HG02970 (cell line): Measurements from ENCODE around the gene CRACR2A.

Experiments used
- ATAC-seq: cut with Tn5 transposase; IDR thresholded peaks from one replicate; pipeline ENCODE4 v1.9.1; 2021; ENCODE audit warnings: mild to moderate bottlenecking, moderate library complexity, moderate number of reproducible peaks; ENCODE audit not compliant: unreplicated experiment, low FRiP score

Gene CRACR2A

DNA sequence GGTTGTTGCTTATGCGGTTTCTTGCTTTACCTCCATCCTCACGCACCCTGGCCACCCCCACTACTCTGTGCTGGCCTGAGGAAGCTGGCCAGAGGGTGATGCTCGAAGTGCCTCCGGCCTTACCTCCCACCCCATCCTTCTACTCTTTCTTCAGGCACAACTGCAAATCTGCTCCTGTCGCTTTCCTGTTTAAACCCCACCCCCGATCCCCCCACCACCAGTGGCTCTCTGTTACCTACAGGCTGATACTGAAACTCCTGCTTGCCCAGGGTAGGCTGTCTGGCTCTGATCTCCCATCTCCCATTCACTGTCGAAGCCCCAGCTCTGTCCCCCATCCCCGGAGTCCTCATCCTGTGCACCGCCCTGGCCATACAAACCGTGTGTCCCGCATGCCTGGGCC is 150.4 kb downstream of the CRACR2A start:
- ATAC-seq = no peak

DNA sequence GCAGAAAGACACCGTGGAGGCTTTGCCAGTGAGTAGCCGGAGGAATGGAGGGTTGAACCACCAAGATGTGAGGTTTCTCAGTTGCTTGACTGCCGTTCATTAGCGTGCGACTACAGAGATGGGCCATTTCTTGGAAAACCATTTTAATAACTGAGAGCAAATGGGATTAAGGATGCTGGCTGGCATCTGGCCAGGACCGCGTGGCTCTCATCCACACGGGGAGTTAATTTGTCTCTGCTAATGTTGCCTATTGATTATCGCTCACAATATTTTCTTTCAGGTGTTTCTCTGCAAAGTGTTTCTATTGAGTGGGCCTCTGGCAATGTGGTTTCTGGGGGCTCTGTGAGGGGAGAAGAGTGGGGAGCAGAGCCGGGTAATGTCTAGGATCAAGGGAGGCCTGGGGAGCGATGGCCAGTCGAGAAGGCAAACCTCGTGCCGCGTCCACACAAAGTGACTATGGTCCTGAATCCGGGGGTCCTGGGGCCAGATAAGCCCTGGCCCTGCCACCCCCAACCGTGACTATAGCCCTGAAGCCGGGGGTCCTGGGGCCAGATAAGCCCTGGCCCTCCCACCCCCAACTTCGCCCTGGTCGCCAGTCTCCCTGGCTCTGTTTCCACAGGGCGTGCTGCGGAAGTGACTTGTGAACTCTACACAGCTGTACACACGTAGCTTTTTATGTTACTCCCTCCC is 151.3 kb downstream of the CRACR2A start:
- ATAC-seq = no peak

DNA sequence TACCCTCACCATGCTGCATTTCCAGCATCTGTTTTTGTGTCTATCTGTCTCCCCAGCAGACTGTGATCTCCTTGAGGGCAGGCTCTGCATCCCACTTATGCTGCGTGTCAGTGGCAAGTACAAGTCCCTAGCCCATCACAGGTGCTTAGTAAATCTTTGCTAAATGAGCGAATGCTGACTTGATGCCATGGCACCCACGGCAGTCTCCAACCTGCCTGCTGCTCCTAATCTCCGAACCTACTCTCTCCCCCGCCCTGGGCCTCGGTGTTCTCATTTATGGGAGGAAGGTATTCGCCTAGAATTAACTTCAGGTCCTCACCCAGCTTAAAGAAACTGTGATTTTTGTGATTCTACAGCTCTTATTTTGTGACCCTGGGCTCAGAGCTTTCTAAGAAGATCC is 152.0 kb downstream of the CRACR2A start:
- no peak for ATAC-seq

- ATAC-seq = no peak
Observed at GRCh38 chr12:3600039-3600720, 152.7 kb downstream of the CRACR2A start.

- ATAC-seq = no peak
Observed at GRCh38 chr12:3598896-3599860, 153.7 kb downstream of the CRACR2A start.

- ATAC-seq = no peak
Observed at GRCh38 chr12:3597526-3598210, 155.2 kb downstream of the CRACR2A start.

DNA sequence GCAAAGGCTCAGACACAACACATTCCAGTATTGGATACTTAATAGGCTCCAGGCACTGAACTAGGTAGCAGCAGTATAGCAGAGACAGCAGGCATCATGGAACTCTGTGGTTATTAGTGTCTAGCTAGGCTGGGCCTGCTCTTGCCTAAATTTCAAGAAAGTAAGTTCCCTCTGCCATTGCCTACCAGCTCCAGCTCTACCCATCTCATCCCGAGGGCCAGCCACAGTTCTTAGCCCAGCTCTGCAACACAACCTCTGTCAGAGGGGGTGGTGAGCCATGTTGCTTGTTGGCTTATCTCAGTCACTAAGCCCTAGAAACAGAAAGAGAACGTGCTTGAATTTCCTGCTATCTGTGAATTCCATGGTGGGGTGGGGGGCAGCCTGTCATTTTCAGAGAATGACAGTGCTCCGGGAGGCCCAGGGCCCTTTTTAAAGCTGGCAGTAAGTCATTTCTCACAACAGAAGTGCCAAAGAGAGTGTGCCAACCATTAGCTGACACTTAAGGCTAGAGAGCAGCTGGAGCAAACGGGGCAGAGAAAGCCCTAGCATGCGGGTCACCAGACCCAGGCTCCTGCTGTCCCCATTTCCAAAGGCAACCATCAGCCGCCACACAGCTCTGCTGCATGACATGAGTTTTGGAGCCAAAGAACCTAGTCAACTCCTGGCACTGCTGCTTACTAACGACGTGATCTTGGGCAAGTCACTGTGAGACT is 156.1 kb downstream of the CRACR2A start:
- ATAC-seq = no peak

DNA sequence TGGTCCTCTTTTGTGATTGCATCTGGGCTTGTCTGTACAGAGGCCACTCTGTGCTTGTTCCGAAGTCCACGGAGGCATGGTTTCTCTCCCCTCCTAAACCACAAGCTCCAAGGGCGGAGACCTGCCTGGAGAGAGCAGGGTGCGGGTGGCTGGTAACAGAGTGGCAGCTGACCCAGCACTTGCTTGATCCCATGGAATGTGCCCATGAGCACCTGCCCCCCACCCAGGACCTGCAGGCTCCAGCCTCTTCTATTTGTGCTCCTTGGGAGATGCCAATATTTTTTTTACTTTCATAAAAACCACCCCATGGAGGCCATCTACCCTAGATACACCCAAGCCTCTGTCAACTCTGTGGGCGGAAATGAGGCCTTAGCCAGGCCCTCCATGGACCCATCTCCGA is 157.2 kb downstream of the CRACR2A start:
- ATAC-seq = no peak

DNA sequence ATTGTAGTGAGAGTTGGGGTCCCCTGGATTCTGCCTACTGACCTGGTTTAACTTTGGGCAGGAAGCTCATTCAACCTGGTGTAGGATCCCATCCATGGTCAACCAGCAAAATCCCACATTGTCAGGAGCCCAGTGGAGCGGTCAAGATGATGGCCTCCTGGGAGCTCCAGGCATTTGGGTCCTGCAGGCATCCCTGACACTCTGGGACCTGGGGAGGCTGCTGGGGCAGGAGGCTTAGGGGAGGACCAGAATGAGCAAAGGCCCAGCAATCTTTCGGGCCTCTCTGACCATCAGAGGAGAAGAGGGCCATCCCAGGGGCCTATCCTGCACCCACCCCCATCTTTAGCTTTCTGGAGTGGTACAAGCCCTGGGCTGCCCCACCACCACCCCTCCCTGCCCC is 157.9 kb downstream of the CRACR2A start:
- no peak for ATAC-seq

- ATAC-seq = no peak
Observed at GRCh38 chr12:3593906-3594483, 158.9 kb downstream of the CRACR2A start.

- ATAC-seq = no peak
Observed at GRCh38 chr12:3592856-3593625, 159.9 kb downstream of the CRACR2A start.

GRCh38 chr12:3589745-3590144 is 163.2 kb downstream of the CRACR2A start:
- ATAC-seq = no peak

DNA sequence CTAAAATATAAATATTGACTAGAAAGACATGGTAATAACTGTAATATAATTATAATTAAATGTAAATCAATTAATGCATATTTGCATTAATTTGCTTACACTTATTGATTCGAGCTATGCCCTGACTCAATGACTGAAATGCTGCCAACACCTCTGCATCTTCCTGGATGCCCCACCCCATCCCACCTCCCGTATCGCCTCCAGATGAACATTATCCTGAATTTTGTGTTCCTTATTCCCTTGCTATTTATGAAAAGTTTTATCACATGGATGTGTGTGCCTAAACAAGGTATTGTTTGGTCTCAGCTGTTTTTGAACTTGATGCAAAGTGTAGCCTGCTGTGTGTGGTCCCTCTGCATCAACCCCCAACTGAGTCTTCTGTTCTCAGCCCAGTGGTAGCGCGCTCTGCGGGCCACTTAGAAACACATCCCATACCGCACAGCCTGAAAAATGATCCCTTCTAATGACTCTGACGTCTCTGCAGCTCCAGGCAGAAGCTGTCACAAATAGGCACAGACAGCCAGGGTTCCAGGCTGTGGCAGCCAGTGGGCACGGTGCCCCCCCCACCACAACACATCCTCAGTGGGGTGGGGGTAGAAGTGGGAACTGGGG is 165.4 kb downstream of the CRACR2A start:
- no peak for ATAC-seq

DNA sequence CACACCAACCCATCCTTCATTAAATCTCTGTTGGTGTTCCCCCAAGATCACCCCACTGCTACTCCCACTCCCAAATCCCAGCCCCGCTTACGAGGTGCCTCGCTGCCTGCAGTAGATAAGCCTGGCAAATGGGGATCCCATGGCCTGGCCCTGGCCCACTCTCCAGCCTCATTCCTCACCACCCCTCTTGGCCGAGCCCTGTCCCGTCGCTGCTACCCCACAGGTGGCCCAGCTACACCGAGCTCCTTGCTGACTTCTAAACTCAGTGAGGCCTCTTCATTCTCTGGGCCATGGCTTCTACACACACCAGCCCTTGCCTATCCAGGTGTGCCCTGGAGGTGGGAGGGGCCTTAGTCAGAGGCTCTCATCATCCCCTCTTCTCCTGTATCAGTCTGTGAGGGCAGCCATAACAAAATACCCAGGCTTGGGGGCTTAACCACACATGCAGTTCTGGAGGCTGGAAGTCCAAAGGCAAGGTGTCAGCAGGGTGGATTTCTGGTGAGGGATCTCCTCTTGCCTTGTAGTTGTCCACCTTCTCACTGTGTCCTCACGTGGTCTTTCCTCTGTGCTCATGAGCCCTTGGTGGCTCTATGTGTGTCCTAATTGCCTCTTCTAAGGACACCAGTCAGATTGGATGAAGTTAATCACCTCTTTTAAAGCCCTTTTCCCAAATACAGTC is 169.1 kb downstream of the CRACR2A start:
- no peak for ATAC-seq

DNA sequence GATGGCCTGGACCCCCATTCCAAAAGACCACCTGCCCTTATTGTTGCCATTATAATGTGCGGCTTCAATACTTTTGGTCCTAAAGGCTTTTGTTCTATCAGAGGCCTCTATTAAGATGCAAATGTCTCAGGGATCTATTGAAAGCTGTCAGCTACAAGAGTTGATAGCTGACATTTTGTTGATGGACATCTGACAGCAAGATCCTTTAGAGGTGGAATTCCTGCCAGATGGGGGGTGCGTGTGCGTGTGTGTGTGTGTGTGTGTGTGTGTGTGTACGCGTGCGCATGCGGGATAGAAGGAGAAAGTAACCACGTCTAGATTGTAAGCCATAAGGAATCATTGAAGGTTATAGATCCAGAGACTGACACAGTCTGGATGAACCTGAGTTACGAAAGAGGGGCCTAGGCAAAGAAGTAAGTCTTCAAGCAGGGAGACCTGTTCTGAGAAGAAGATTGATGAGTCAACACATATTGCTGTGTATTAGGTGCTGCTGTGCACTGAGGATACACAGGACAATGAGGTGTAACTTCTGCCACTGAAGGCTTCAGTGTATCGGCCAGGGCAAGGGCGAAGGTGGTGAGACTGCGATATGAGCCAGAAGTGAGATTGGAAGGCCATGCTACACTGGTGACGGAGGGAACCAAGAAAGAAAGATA is 172.7 kb downstream of the CRACR2A start:
- no peak for ATAC-seq

DNA sequence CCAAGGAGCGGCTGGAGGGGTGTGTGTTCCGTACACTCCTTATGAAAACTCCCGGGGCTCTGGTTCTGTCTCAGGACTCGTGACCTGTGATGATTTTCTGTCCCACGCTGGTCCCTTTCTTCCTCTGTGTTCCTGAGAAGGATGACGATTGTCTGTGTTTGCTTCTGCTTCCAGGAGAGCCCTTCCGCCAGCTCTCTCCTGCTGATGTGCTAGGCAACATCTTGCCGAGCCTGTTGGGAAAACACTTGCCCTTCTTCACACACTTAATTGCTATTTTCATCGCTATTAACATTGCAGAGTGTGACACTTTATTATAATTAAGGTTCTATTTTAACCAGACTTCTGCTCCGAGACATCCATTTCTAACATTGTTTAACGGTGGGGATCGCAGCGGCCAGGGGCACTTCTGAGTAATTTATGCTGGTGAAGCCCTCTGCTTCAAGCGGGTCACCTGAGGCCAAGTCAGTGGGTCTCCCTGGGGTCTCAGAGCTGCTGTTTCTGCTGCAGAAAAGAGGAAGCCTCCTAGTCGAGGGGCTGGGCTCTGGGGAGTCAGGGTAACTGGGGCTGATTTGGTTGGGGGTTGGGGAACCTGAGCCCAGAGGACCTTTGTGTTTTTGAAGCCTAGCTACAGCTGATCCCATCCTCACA is 173.3 kb downstream of the CRACR2A start:
- ATAC-seq = no peak

GRCh38 chr12:3578557-3578956 is 174.4 kb downstream of the CRACR2A start:
- no peak for ATAC-seq
